ENCODE data around the gene KAZALD1.
A peak's percentile ranks its signal among the peaks of the same experiment; 100 is the strongest.

KAZALD1 gene

GRCh38 chr10:101022967-101023705 is 38.7 kb upstream of the KAZALD1 start:
- no peak for TF ChIP-seq OVOL3 (tag by site-specific recombination; IDR thresholded peaks at IDR 0.05)
- TF ChIP-seq KLF1 (tag by site-specific recombination; IDR thresholded peaks at IDR 0.05): no peak
- TF ChIP-seq ZNF350 (tag by site-specific recombination; IDR thresholded peaks at IDR 0.05): no peak
- no peak for TF ChIP-seq ZNF280C (tag by site-specific recombination; IDR thresholded peaks at IDR 0.05)
- TF ChIP-seq ZBTB20 (tag by site-specific recombination; IDR thresholded peaks at IDR 0.05): no peak
- no peak for TF ChIP-seq ZNF544 (tag by site-specific recombination; IDR thresholded peaks at IDR 0.05)
- TF ChIP-seq ZNF664 (tag by site-specific recombination; IDR thresholded peaks at IDR 0.05): no peak
- no peak for TF ChIP-seq ZNF202 (tag by site-specific recombination; IDR thresholded peaks at IDR 0.05; ENCODE audit: borderline replicate concordance)
- no peak for TF ChIP-seq ZNF548 (tag by site-specific recombination; IDR thresholded peaks at IDR 0.05)
- TF ChIP-seq ZNF121 (tag by site-specific recombination; IDR thresholded peaks at IDR 0.05): peak; percentile 91
- no peak for TF ChIP-seq ZNF155 (tag by site-specific recombination; IDR thresholded peaks at IDR 0.05)
- TF ChIP-seq ZNF610 (tag by site-specific recombination; IDR thresholded peaks at IDR 0.05; ENCODE audit: borderline replicate concordance): no peak
- no peak for TF ChIP-seq SETDB1 (IDR thresholded peaks at IDR 0.05; ENCODE audit: insufficient read length, low read length)
- no peak for TF ChIP-seq IKZF3 (tag by site-specific recombination; IDR thresholded peaks at IDR 0.05)
- TF ChIP-seq ZNF654 (tag by site-specific recombination; IDR thresholded peaks at IDR 0.05; ENCODE audit: low read depth): no peak
- TF ChIP-seq REST (tag by site-specific recombination; IDR thresholded peaks at IDR 0.05): peak; percentile 56
- TF ChIP-seq ZNF266 (tag by site-specific recombination; IDR thresholded peaks at IDR 0.05; ENCODE audit: low read depth): no peak
- Histone ChIP-seq H3K36me3 (ENCODE audit: control insufficient read depth in 2 of 2, insufficient read depth in 1 of 2, low read length in 2 of 2) (no peaks in the 10 kb centered on the region), H3K27ac (ENCODE audit: extremely low read depth, low read depth, low read length) (no peak overlapping the region), H3K4me3 (ENCODE audit: low read depth, low read length) (no peak overlapping the region), H3K4me1 (ENCODE audit: control insufficient read depth, insufficient read depth, low read length) (peaks cover 2% of the 10 kb centered on the region), H3K9me3 (ENCODE audit: control insufficient read depth, insufficient read depth, low read depth, low read length) (no peaks in the 10 kb centered on the region)
- ChIA-PET POLR2A (interaction anchor here (1.2 kb wide), 1 partner anchor 8 kb away, joined by 3 read pairs; the partner anchor contains the start of genes PDZD7 and SFXN3), CTCF (interaction anchor here (0.6 to 0.8 kb wide), 2 partner anchors 8 to 55 kb away, joined by 3 read pairs; no protein-coding TSS in a partner anchor)

GRCh38 chr10:101027106-101027720 is 34.6 kb upstream of the KAZALD1 start:
- Histone ChIP-seq H3K4me1 (ENCODE audit: control insufficient read depth, insufficient read depth, low read length) (peaks cover 10% of the 10 kb centered on the region), H3K27ac (ENCODE audit: extremely low read depth, low read depth, low read length) (no peak overlapping the region), H3K4me3 (ENCODE audit: low read depth, low read length) (no peak overlapping the region), H3K36me3 (ENCODE audit: control insufficient read depth in 2 of 2, insufficient read depth in 1 of 2, low read length in 2 of 2) (no peaks in the 10 kb centered on the region), H3K9me3 (ENCODE audit: control insufficient read depth, insufficient read depth, low read depth, low read length) (no peaks in the 10 kb centered on the region)
- POLR2A ChIA-PET: interaction anchor here (0.6 to 0.7 kb wide), 4 partner anchors 16 to 208 kb away, joined by 4 to 5 read pairs (median 4); no protein-coding TSS in a partner anchor
- TF ChIP-seq ZNF677 (tag by site-specific recombination; IDR thresholded peaks at IDR 0.05): no peak
- 0 out of 2 replicates have a peak, but pooled peaks have one; percentile 5 for TF ChIP-seq ZBTB20 (tag by site-specific recombination; IDR thresholded peaks at IDR 0.05)
- no peak for TF ChIP-seq ELK4 (IDR thresholded peaks at IDR 0.05; ENCODE audit: borderline replicate concordance, low read depth, low read length)
- 0 out of 2 replicates have a peak, but pooled peaks have one; percentile 2 for TF ChIP-seq ZBTB48 (tag by site-specific recombination; IDR thresholded peaks at IDR 0.05)
- TF ChIP-seq ZNF501 (tag by site-specific recombination; IDR thresholded peaks at IDR 0.05): no peak
- TF ChIP-seq SP3 (tag by site-specific recombination; IDR thresholded peaks at IDR 0.05): no peak
- no peak for TF ChIP-seq ZFHX2 (tag by site-specific recombination; conservative IDR thresholded peaks at IDR 0.05)
- CTCF ChIA-PET: interaction anchor here (1.0 to 6.9 kb wide), 8 partner anchors 10 to 115 kb away, joined by 3 to 129 read pairs (median 5); no protein-coding TSS in a partner anchor

Measured in HEK293 (cell line).